ENCODE measurements around the gene WDR64. TPM values are rescaled to one million over a fixed set of nuclear protein-coding genes. Genes with fewer than 3 reads are reported as not detected.

The WDR64 gene
- total and polyA plus RNA-seq, 3 donors from 2014 or later: 4.3 to 7.1 (median 5.5) TPM

DNA sequence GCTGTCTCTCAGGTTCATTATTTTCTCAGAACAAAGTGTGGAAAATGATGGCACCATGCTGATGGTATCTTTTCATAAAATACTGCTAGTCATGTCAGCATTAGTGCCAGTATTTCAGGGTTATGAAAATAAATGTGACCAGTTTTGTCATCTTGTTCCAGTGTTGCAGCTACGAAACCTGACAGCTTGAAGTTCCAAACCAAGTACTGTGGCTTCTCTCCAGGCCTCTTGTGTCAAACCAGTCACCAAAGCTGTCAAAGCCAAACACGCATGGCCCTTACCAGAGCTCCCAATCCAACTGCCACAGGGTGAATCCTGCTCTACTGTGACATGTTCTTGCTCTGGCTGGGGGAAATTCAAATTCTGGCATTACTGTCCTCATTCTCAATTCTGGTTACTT is 175.2 kb downstream of the WDR64 start:
- no peak for DNase-seq
- 84 to 86% methylated on average over 2 of the region's 2 CpGs for WGBS, 2 donors
- no peaks in the 10 kb centered on the region for H3K9me3 ChIP-seq
- no peaks in the 10 kb centered on the region for H3K36me3 ChIP-seq (ENCODE audit: low read depth, missing control alignments)
- H3K4me3 ChIP-seq: no peak overlapping the region
- intact Hi-C loops (cut with DNase I; ENCODE audit: low total_unique reads): no loop called here
- TF ChIP-seq, protein P1, sequence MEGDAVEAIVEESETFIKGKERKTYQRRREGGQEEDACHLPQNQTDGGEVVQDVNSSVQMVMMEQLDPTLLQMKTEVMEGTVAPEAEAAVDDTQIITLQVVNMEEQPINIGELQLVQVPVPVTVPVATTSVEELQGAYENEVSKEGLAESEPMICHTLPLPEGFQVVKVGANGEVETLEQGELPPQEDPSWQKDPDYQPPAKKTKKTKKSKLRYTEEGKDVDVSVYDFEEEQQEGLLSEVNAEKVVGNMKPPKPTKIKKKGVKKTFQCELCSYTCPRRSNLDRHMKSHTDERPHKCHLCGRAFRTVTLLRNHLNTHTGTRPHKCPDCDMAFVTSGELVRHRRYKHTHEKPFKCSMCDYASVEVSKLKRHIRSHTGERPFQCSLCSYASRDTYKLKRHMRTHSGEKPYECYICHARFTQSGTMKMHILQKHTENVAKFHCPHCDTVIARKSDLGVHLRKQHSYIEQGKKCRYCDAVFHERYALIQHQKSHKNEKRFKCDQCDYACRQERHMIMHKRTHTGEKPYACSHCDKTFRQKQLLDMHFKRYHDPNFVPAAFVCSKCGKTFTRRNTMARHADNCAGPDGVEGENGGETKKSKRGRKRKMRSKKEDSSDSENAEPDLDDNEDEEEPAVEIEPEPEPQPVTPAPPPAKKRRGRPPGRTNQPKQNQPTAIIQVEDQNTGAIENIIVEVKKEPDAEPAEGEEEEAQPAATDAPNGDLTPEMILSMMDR (IDR thresholded peaks at IDR 0.05): no peak
- no peak for TF ChIP-seq POLR2A (IDR thresholded peaks at IDR 0.05)
- no peak overlapping the region for H3K27ac ChIP-seq
- H3K27me3 ChIP-seq: no peaks in the 10 kb centered on the region
- H3K4me1 ChIP-seq: no peaks in the 10 kb centered on the region

DNA sequence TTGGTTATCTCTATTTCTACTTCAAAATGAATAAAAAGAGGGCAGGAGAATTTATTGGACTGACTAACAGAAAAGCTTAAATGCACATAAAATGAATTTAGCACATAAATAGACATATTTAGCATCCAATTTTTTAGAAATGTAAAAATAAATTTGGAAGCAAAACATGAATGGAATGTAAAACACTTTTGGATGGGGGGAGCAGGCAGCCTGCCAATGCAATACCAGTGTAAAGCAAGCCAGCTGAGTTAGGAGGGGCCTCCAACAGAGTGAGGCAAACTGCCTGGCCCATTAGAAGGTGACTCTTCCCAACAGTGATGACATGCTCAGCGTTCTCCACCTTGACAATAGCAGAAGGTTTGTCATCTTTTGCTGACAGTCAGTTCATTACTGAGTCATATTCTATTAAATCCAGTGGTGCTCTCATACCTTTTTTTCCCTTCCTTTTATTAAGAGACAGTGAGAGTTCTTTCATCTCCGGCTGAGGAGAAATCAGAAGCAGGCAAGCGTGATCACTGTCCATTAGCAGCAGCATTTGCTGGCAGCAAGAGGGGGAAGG is 176.5 kb downstream of the WDR64 start:
- no peak overlapping the region for H3K4me3 ChIP-seq
- H3K9me3 ChIP-seq: no peaks in the 10 kb centered on the region
- 75 to 84% methylated on average over 3 of the region's 3 CpGs for WGBS, 2 donors
- H3K27ac ChIP-seq: no peak overlapping the region
- no peaks in the 10 kb centered on the region for H3K36me3 ChIP-seq (ENCODE audit: low read depth, missing control alignments)
- H3K27me3 ChIP-seq: no peaks in the 10 kb centered on the region
- intact Hi-C loops (cut with DNase I; ENCODE audit: low total_unique reads): no loop called here
- H3K4me1 ChIP-seq: no peaks in the 10 kb centered on the region
- TF ChIP-seq, protein P1 (IDR thresholded peaks at IDR 0.05): no peak
- no peak for TF ChIP-seq POLR2A (IDR thresholded peaks at IDR 0.05)
- no peak for DNase-seq

GRCh38 chr1:241829468-241829867 is 177.4 kb downstream of the WDR64 start:
- Histone ChIP-seq H3K9me3 (no peaks in the 10 kb centered on the region), H3K27me3 (no peaks in the 10 kb centered on the region), H3K4me1 (no peaks in the 10 kb centered on the region), H3K4me3 (no peak overlapping the region), H3K36me3 (ENCODE audit: low read depth, missing control alignments) (no peaks in the 10 kb centered on the region), H3K27ac (no peak overlapping the region)
- TF ChIP-seq, protein P1 (IDR thresholded peaks at IDR 0.05): no peak
- no peak for TF ChIP-seq POLR2A (IDR thresholded peaks at IDR 0.05)
- no peak for DNase-seq
- intact Hi-C loops (cut with DNase I; ENCODE audit: low total_unique reads): no loop called here

GRCh38 chr1:241834733-241835377 is 182.8 kb downstream of the WDR64 start:
- intact Hi-C loops (cut with DNase I; ENCODE audit: low total_unique reads): loop anchor here (10.0 kb wide), 1 partner anchor 220 kb away; no protein-coding TSS in a partner anchor
- Histone ChIP-seq H3K4me3 (no peak overlapping the region), H3K27me3 (no peaks in the 10 kb centered on the region), H3K27ac (no peak overlapping the region), H3K36me3 (ENCODE audit: low read depth, missing control alignments) (no peaks in the 10 kb centered on the region), H3K4me1 (no peaks in the 10 kb centered on the region), H3K9me3 (no peaks in the 10 kb centered on the region)
- no peak for DNase-seq
- 14 to 35% methylated on average over 1 of the region's 1 CpG for WGBS, 2 donors
- no peak for TF ChIP-seq POLR2A (IDR thresholded peaks at IDR 0.05)
- TF ChIP-seq, protein P1 (IDR thresholded peaks at IDR 0.05): peak; percentile 64 to 72 (median 70)

- Histone ChIP-seq H3K4me3 (no peak overlapping the region), H3K9me3 (no peaks in the 10 kb centered on the region), H3K4me1 (no peaks in the 10 kb centered on the region), H3K27ac (no peak overlapping the region), H3K27me3 (no peaks in the 10 kb centered on the region), H3K36me3 (ENCODE audit: low read depth, missing control alignments) (no peaks in the 10 kb centered on the region)
- intact Hi-C loops (cut with DNase I; ENCODE audit: low total_unique reads): loop anchor here (10.0 kb wide), 1 partner anchor 222 kb away; no protein-coding TSS in a partner anchor
- no peak for DNase-seq
- WGBS, 2 donors: 92 to 99% methylated on average over 2 of the region's 2 CpGs
- TF ChIP-seq, protein P1 (IDR thresholded peaks at IDR 0.05): no peak
- TF ChIP-seq POLR2A (IDR thresholded peaks at IDR 0.05): no peak
Observed at GRCh38 chr1:241836941-241837340, 184.9 kb downstream of the WDR64 start.

All from testis (tissue), 3 donors.